Measurements from ENCODE around the gene CCDC24.

DNA sequence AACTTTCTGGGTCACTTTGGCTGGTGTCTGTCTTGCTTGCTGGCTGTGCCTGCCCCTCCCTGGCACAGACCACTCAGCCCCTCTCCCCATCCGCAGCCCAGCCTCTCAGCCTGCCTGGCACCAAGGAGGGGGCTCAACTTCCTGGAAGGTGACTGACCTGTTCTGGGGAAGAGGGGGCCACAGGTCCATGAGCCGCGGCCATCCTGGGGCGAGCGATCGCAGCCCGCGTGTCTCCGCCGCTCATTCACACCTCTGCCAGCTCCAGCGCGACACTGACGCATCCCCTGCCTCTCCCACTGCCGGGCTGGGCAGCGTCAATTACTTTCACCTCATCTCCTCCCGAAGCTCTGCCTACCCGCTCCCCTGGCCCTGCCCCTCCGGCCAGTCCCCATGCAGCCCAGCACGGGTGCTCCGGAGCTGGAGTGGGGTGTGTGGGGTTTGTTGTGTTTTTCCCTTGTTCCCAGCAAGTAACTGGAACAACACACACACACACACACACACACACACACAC lies 25.5 kb downstream of the CCDC24 start:
- TF ChIP-seq, protein P1, sequence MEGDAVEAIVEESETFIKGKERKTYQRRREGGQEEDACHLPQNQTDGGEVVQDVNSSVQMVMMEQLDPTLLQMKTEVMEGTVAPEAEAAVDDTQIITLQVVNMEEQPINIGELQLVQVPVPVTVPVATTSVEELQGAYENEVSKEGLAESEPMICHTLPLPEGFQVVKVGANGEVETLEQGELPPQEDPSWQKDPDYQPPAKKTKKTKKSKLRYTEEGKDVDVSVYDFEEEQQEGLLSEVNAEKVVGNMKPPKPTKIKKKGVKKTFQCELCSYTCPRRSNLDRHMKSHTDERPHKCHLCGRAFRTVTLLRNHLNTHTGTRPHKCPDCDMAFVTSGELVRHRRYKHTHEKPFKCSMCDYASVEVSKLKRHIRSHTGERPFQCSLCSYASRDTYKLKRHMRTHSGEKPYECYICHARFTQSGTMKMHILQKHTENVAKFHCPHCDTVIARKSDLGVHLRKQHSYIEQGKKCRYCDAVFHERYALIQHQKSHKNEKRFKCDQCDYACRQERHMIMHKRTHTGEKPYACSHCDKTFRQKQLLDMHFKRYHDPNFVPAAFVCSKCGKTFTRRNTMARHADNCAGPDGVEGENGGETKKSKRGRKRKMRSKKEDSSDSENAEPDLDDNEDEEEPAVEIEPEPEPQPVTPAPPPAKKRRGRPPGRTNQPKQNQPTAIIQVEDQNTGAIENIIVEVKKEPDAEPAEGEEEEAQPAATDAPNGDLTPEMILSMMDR (IDR thresholded peaks at IDR 0.05) = no peak
- no peak for TF ChIP-seq POLR2A (IDR thresholded peaks at IDR 0.05)
